ENCODE measurements around the gene CORO1C.
A peak's percentile ranks its signal among the peaks of the same experiment; 100 is the strongest.

The CORO1C gene

GRCh38 chr12:108646600-108647579, 84.4 kb downstream of the CORO1C start:
- DNase-seq = no peak

GRCh38 chr12:108645686-108646599, 85.4 kb downstream of the CORO1C start:
- no peak for DNase-seq

DNA sequence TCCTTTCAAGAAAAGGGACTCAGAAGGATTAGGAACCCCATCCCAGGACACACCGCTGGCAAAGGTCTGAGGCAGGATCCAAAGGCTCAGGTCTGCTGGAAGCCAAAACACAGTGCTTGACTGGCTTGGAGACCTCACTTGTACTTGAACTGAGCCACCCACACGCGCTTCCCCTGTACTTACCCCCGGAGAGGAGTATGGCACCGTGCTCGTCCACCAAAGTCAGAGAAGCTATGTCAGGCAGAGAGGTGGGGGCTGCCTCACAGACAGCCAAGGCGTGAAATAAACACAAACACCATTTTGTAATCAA, 86.6 kb downstream of the CORO1C start:
- DNase-seq = no peak

DNA sequence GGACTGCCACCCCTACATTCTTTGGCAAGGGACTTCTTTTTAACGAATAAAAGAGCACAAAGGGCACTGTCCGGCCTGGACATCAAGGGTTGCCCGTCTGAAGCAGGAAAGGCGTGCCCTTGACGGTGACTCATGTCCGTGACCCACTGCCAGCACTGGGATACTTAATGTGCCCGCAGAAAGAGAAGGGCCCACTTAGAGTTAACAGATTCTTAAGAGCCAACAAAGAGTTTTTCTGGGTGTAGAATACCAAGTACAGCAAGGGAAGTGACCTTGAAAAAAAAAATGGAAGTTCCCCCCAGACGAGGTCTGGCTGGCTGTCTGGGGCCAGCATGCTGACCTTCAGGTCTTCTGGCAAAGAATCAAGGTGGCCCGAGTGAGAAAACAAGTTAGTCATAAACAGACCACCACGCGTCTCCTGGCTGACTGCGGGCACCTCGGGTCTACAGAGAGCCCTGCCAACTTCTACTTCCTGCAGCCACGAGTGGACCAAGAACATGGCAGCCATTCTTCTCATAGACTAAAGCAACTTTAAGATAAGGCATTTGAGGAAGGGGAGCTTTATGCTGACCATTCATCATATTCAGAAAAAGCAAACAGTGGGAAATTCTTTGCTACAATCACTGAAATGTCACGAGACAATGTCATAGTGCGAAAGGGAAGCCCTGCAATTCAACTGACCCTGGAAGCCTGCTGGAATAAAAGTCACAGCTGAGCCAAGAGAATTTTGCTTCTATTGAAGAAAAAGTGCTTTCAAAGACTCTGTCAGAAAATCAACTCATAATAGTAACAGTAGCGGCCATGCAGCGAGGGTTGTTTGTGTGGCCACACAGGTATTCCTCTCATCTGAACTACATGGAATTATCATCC, 87.1 kb downstream of the CORO1C start:
- DNase-seq = no peak

- no peak for DNase-seq
These were observed 88.2 kb downstream of the CORO1C start for GRCh38 chr12:108642899-108643654.

- no peak for DNase-seq
These were observed 88.9 kb downstream of the CORO1C start for GRCh38 chr12:108642269-108642870.

- DNase-seq = no peak
These were observed 89.7 kb downstream of the CORO1C start for GRCh38 chr12:108641446-108642268.

DNA sequence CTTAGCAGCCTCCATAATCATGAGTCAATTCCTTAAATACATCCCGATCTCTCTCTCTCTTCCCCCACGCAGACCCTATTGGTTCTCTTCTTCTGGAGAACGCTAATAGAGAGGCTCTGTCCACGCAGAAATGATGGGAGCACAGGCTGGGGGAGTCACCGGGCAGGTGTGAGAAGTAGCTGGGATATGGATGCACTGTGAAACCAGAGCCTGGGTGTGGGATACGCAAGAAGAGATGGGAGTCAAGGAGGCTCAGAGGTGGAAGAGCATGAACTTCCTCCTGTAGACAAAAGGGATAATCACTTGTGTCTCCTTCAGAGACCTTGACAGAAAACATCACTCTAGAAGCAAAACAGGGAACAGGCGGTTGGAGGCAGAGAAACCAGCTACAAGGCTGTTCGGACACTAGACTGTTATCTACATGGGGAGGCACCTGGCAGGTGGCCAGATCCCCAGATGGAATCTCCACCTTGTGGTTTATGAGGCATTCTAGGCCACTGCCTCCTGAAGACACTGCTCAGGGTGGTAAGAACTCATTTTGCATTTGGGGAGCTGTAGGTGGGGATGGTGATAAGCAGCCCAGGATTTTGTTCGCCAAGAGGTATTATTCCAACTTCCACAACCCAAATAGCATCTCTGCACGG, 90.4 kb downstream of the CORO1C start:
- no peak for DNase-seq

- DNase-seq = no peak
These were observed 92.1 kb downstream of the CORO1C start for GRCh38 chr12:108638997-108639822.

DNA sequence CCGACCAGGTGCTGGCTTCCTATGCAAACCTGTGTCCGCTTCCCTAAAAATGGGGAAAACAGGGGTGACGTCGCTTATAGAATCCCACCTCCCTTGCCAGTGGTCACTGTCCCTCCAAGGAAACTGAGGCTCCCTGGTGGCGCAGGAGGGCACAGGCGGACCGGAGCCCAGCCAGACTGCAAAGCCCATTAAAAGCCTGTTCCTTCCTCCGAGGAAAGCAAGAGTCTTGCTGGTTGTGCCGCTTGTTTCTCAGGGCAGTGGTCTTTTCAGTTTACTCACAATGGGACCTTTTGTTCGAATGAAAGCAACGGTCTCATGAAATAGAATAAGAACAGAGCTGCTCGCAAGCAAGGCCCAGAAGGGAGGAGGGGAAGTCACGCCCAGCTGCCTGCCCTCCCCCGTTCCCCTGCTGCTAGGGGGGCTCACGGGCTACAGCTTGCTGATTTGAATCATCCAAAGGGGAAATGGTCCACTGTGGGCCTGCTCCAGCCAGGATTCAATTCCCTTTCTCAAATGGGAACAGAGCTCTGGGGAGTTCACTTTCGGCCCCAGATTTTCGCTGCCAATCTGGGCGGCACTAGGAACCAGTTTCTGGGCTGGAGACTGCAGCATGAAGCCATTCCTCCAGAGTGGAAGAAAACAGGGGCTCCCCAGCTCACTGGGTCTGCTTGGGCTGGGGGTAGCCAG, 93.0 kb downstream of the CORO1C start:
- no peak for DNase-seq

GRCh38 chr12:108637222-108637971, 93.9 kb downstream of the CORO1C start:
- no peak for DNase-seq

DNA sequence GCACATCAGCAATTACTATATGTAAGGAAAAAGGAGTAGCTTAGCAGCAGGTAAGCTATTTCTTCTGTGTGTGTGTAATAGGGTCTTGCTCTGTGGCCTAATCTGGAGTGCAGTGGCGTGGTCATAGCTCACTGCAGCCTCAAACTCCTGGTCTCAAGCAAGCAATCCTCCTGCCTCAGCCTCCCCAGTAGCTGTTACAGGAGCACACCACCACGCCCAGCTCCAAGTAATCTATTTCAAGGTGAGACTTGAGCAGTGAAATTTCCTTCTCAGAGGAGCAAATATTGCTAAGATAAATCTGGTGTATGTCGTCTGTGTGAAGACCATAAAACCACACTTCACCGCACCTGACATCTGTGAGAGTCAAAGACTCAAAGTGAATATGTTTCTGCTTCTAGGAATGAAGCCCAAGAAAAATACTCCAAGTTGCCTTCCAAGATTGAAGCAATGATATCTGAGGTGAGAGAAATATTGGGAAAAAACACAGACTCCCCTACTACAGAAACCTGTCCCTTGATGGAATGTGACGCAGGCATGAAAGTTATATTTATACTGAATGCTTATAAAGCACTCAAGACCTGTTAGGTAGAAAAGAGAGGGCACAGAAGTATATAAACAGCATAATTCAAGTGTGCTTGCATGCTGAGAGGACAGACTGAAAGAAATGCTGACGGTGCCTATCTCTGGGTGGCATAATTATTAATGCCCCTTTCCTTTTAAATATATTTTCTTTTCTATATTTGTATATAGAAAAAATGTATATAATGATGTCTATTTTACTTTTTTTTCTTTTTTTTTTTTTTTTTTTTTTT, 95.1 kb downstream of the CORO1C start:
- DNase-seq = no peak

DNA sequence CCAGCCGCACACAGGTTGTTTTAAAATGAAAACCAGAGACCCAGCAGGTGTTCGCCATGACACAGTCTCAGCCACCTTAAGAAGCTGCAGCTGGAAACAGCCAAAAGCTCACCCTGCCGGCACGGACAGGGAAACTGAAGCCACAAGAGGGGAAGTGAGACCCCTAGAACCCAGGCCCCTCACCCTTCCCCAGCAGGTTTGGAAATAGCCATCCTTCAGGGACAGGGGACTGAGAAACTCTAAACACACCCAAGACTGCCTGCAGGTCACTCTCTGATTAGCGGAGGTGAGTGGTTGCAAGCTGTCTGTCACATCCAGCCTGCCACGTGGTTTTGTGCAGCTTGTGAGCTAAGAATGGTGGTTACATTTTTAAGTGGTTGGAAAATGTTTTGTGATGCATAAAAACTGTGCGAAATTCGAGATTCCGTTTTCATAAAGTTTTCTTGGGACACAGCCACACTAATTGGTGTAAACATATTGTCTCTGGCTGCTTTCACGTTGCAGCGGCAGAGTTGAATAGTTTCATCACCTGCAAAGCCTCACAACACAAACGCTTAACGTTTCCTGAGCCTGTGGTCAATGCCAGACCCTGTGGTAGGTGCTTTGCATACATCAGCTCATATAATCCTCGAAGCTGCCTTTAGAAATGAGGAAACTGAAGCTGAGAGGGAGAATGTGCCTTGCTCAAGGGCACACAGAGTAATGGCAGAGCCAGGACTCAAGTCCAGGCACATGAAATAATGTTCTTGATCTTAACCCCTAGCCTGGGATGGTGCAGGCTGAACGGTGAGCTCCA, 95.9 kb downstream of the CORO1C start:
- peak; percentile 55 for DNase-seq

GRCh38 chr12:108634341-108634751, 97.0 kb downstream of the CORO1C start:
- DNase-seq = peak; percentile 52

DNA sequence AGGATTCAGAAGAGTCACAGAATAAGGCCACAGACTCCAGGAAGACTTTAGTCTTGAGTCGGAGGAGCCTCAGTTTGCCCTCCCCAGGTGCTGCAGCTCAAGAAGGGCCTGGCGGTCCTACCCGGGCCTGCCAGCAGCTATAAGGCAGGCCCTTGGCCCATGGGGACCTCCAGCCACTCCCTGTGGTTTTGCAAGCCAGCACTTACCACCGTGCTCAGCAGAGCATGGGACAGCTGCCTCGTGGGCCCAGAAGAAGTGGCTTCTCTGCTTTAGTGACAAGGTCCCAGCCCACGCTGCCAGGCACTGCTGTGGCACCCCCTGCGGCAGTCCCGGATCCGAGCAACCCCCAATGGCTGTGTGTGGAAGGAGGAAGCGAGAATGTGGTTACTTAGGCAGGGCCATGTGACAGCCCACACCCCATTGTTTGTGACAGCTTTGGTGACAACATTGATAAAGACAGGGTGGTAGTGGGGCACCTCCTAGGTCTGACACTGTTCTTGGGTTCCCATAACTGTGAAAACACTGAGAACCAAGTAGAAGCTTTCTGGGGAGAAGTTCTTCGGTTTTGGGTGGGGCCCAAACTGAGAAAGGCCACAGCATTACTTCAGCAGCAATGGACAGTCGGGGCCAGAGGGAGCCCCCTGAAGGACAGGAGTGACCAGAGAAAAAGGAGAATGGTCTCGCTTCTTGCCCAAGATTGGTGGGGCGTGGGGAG, 97.6 kb downstream of the CORO1C start, which contains the start of gene SELPLG:
TSS of gene SELPLG (minus strand) at position 361 of the 715 bp plus-strand sequence. CDS start 9,587 bp downstream, outside the sequence.
- peak; percentile 84 for DNase-seq
